Fibroblast of skin of back (primary cell): ENCODE results near the gene PDE4C. TPM values are rescaled to one million over a fixed set of nuclear protein-coding genes. Genes with fewer than 3 reads are reported as not detected.
A peak's percentile ranks its signal among the peaks of the same experiment; 100 is the strongest.

ENCODE experiments used
- DNase-seq: peaks from one replicate; pipeline ENCODE4 v3.0.0-alpha.2; 2013
- polyA plus RNA-seq, 2 experiments: library from polyadenylated mRNA; unstranded; fragments of 120-200 nt; gene quantifications; one replicate each; pipeline ENCODE4 v1.2.1, GENCODE V29; 2013; ENCODE audit not compliant: insufficient read length in 2 of 2

Gene PDE4C
- polyA plus RNA-seq (2013, experiment 1 of 2; ENCODE audit: insufficient read length), result 0.45 TPM
- 0.46 TPM for polyA plus RNA-seq (2013, experiment 2 of 2; ENCODE audit: insufficient read length)

DNA sequence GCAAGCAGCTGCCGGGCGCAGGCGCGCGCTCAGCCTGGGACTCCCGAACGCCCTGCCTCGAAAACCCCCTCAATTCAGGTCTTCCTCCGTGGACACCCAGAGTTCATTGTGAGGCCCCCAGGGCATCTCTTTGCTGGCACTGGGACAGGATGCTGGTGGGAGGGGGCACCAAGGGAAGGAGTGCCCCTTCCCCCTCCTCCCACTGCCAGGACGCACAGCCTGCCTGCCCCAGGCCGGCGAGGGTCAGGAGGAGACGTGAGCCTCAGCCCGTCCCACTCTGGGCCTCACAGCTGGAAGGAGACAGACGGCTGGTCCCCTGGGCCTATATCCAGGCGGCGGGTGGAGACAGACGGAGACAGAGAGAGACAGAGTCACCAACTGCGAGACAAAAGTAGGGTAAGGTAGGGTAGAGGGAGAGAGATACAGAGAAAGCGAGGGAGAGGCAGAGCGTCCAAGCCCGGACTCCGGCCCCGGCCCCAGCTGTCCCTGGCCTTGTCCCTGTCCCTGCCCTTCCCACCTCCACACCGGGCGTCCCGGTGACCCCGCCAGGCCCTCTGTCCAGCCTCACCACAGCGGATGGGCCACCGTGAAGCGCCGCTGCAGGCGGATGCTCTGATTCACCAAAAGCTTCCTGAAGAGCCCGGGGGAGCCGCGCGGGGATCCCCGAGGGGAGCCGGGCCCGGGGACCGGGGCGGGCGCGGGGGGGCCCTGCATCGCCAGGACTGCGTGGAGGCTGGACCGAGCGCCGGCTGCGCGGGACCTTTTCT, at the start of gene PDE4C:
Gene PDE4C, minus strand, starts transcription at position 737 of the 767 bp plus-strand sequence. Its CDS starts 23 bp downstream, at position 714.
- peak; percentile 35 for DNase-seq

DNA sequence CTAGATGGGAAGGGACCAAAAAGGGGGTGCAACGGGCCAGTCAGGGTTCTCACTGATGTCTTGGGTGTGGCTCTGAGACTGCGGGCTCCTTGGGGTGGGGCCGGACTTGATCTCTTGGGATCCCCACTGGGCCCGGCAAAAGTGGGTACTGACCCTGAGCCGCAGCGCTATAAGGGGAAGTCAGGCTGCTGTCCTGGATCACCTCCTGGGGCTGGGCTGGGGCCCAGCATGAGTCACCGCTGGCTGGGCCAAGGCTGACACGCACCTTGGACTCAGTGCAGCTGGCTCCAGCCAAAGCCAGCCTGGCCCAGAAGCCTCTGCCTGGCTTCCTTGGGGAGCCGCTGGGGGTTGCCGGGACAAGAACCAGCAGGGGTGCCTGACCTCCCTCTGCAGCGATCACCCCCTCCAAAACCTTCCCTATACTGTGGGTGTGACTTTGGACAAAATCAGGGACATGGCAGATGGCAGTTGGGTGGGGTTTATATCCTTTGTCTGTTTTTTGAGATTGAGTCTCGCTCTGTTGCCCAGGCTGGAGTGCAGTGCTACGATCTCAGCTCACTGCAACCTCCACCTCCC, 48.6 kb upstream of the PDE4C start:
- peak; percentile 71 for DNase-seq

- no peak for DNase-seq
These were observed 48.1 kb upstream of the PDE4C start, which contains the start of gene IQCN for GRCh38 chr19:18274219-18274780. Gene IQCN (minus strand): TSS chr19:18274452. CDS start chr19:18269478, 4,974 bp downstream.

DNA sequence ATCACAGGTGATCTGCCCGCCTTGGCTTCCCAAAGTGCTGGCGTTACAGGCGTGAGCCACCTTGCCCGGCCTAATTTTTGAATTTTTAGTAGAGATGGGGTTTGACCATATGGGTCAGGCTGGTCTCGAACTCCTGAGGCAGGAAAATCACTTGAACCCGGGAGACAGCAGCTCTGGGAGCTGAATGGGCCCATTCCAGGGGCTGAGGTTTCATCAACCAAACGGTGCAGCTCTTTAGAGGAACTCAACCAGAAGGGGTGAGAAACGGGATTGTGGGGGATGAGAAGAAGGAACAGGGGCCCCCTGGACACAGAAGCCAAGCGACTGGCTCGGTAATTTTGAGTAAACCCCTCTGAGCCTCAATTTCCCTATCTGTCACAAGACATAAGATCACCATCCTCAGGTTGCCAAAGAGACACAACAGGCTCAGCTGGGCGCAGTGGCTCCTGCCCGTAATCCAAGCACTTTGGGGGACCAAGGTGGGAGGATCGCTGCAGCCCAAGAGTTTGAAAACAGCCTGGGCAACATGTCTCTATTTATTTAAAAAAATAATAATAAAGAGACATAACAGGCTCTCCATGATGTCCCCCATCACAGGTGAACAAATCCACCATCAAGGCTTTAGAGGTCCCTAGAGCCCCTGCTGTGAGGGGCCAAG, 47.5 kb upstream of the PDE4C start:
- DNase-seq, result no peak

- DNase-seq, result no peak
These were observed 45.2 kb upstream of the PDE4C start for GRCh38 chr19:18271433-18271841.

DNA sequence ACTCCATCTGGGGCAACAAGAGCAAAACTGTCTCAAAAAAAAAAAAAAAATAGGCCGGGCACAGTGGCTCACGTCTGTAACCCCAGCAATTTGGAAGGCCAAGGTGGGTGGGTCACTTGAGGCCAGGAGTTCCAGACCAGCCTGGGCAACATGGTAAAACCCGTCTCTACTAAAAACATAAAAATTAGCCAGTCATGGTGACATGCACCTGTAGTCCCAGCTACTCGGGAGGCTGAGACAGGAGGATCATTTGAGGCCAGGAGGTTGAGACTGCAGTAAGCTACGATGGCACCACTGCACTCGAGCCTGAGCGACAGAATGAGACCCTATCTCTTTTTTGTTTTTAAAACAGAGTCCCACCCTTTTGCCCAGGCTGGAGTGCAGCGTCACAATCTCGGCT, 44.1 kb upstream of the PDE4C start:
- no peak for DNase-seq

- DNase-seq, result no peak
These were observed 43.0 kb upstream of the PDE4C start for GRCh38 chr19:18269070-18269723.

DNA sequence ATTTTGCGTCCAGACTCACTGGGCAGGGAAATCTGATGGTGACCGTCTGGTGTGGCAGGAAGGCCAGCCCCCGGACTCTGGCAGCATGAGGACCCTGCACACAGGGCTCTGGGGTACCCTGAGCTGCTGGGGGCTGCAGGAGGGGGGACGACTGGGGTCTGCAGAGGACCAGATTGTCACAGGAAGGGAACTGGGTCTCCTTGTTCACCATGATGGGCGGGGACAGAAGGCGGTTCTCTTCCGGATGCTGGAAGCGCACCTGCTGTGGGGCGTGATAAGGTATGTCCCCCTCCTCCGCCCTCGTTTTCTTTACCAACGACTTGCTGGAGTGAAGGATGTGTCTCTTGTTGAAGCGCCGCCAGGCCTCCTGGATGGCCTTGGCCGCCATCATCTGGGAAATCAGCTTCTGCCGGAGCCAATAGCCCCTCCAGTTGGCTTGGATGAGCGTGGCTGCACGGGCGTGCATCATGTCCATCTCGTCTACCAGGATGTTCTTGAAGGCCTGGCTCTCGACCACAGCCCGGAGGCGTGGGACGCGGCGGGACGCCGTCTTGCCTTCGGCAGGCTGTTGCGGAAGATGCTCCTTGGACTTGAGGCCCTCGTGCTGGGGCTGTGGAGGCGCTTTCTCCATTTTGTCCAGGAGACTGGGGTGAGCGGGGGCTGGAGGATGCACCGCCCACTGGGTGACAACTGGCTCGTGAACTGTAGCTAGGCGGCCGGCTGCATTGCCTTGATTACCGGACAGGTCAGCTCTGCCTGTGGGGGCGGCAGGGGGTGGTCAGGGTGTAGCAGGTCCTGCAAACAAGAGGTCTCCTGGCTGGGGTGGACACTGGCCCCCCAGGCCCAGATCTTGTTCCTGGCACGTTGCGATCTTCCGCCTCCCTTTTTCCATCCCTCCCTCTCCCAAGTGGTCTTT, 40.8 kb upstream of the PDE4C start:
- DNase-seq, result no peak

DNA sequence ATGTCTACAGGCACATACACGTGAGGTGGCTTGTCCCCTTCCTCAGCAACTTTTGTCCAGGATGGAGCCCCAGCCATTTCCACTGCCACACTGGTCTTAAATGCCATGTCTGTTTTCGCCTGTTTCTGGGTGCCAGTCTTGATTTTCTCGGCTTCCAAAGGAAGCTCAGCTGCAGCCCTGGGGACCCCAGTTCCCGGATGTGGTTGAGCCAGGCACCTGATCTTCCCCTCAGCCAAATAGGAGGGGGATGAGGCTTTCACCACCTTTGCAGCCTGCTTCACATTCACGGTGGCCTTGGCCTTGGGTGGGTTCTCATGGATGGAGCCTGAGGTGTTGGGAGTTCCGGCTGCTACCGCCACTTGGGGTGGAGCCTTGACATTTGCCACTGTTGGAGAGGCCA, 39.3 kb upstream of the PDE4C start:
- DNase-seq, result no peak

- DNase-seq, result no peak
These were observed 38.8 kb upstream of the PDE4C start for GRCh38 chr19:18264971-18265540.

- DNase-seq, result no peak
These were observed 38.1 kb upstream of the PDE4C start for GRCh38 chr19:18264137-18264854.

DNA sequence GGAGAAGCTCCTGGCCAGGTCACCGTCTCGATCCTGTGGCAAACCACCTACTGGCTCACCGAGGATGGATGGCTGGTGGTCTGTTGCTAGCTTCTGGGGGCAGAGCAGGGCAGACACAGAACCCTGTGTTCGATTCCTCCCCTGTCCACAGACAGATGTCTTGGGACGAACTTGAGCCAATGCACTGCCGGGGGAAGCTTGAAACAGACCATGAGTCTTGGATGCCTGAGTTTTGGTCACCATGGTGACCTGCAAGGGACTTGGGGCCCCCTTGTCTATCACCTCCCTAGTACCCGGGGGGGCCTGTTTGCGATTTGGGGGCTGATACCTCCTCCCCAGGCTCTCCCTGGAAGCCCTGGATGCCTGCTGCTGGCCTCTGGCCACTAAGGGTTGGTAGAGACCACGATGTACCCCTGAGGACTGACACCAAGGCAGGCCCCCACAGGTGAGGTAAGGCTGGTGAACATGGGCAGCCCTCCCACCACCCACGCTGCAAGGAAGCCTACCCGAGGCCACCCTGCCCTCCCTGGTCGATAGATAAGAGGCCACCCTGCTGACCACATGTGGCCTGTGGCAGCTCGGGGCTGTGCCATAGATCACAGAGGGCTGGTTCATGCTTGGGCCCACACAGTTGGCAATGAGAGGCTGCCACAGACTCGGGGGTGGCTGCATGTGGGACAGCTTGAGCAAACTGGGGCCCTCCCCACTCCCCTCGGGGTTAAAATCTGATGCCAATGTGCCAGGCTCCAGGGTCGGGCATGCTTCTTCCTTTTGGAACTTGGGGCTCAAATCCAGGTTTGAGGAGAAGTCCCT, 37.3 kb upstream of the PDE4C start:
- DNase-seq, result no peak

DNA sequence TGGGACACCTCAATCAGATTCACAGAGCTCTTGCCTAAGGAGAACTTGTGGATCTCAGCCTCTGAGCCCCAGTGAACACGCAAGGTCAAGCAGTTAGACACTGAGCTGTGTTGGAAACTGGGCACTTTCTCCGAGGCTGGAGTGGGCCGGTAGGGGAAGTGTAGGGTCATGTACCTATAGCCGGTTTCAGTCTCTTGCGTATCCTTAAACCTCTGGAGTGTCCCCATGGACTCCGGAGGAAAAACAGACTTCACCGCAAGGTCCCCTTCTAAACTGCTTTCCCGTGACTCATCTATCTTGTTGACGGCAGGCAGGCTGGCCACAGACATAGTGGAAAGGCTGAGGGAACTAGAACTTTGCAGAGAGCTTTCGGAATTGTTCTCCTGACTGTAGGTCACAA, 36.7 kb upstream of the PDE4C start:
- no peak for DNase-seq

GRCh38 chr19:18262144-18262543, 35.9 kb upstream of the PDE4C start:
- no peak for DNase-seq

DNA sequence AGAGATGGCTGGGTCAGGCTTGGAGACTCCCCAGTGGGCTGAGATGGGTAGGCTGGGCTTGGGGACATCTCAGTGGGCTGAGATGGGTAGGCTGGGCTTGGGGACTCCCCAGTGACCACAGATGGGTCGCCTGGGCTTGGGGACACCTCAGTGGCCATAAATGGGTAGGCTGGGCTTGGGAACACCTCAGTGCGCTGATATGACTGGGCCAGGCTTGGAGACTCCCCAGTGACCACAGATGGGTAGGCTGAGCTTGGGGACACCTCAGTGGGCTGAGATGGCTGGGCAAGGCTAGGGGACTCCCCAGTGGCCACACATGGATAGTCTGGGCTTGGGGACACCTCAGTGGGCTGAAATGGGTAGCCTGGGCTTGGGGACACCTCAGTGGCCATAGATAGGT, 35.2 kb upstream of the PDE4C start:
- DNase-seq, result no peak

DNA sequence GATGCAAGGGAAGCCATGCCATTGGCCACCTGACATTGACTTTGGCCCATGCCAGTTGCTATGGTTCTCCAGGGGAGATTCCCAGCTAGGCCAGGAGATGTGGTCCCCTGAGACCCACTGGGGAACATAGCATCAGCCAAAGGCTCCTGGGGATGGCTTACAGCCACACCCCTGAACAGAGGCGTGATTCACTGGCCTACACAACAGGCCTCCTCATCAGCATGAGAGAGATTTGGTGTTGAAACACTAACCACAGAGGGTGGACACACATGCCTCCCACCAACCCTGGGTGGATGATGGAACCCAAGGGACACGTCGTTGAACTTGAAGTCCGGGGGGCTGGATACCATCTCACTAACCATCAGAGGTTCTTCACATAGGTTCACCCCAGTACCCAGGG, 33.7 kb upstream of the PDE4C start:
- no peak for DNase-seq

- DNase-seq, result no peak
These were observed 31.5 kb upstream of the PDE4C start for GRCh38 chr19:18257503-18258470.
